Esophagus muscularis mucosa (tissue), 4 donors: ENCODE data around the gene USP13. TPM values are rescaled to one million over a fixed set of nuclear protein-coding genes. Genes with fewer than 3 reads are reported as not detected.
"Not testable (repeated sequence)": the region's sequence is repeated elsewhere in the genome, so short reads cannot be mapped to it uniquely, and the experiment has no call there.

Source experiments
- DNase-seq: peaks from one replicate; pipeline ENCODE4 v3.0.0-alpha.2; 2017; ENCODE audit errors: extremely low spot score
- H3K27ac ChIP-seq, 4 donors: fragments of 200-600 bp; sonication (generic); replicated peaks in 1 of 4; 1 replicate in 3 of 4; 2 replicates in 1 of 4; pipeline ENCODE4 v1.5.1; 2016 to 2019; ENCODE audit warnings: mild to moderate bottlenecking in 1 of 4
- H3K27me3 ChIP-seq, 4 donors: fragments of 200-600 bp; sonication (generic); one replicate each; pipeline versions ENCODE4 v1.5.1 to v1.6.0; 2016 to 2019
- H3K36me3 ChIP-seq, 4 donors: fragments of 200-600 bp; sonication (generic); one replicate each; pipeline ENCODE4 v1.5.1; 2016 to 2019
- H3K4me1 ChIP-seq, 4 donors: fragments of 200-600 bp; sonication (generic); one replicate each; pipeline ENCODE4 v1.5.1; 2016 to 2019
- H3K4me3 ChIP-seq, 4 donors: fragments of 200-600 bp; sonication (generic); 1 replicate in 2 of 4; 2 replicates in 2 of 4; pipeline ENCODE4 v1.5.1; 2016 to 2019; ENCODE audit warnings: mild to moderate bottlenecking in 4 of 4, moderate library complexity in 1 of 4
- H3K9me3 ChIP-seq, 4 donors: fragments of 200-600 bp; sonication (generic); 1 replicate in 3 of 4; 2 replicates in 1 of 4; pipeline ENCODE4 v1.5.1; 2016 to 2019
- EP300 ChIP-seq: sonication (generic); formaldehyde crosslinking; IDR thresholded peaks from one replicate; pipeline ENCODE4 v1.6.1; 2017; ENCODE audit warnings: antibody characterized with exemption
- POLR2A ChIP-seq: fragments of 450-650 bp; IDR thresholded peaks from one replicate; pipeline ENCODE4 v1.6.1; 2017; ENCODE audit warnings: antibody characterized with exemption, moderate library complexity, mild to moderate bottlenecking, low read depth
- POLR2AphosphoS5 ChIP-seq, 2 donors: sonication (generic); formaldehyde crosslinking; IDR thresholded peaks; one replicate each; pipeline ENCODE4 v1.6.1; 2017; ENCODE audit warnings: antibody characterized with exemption in 2 of 2
- WGBS: methylation state at CpG from one replicate; pipeline ENCODE4 v1.1.5; 2018; 5-methylcytosine and 5-hydroxymethylcytosine counted together
- intact Hi-C: fragments of 100-400 bp; cut with DNase I; formaldehyde crosslinking; loops from one replicate; pipeline ENCODE4 v1.15.1; 2023
- total RNA-seq, 4 donors: library from RNA; depleted of rRNA; stranded (reverse); fragments of >200 nt; gene quantifications; one replicate each; pipeline versions ENCODE4 v1.1.0 to v1.2.1, GENCODE V29; 2016
- TF ChIP-seq, protein P1 (sequence below), 3 experiments: fragments of 200-600 bp in 2 of 3; fragments of 450-650 bp in 1 of 3; sonication (generic) in 2 of 3; IDR thresholded peaks; one replicate each; pipeline ENCODE4 v1.5.1; 2017 to 2019; ENCODE audit warnings: antibody characterized with exemption in 3 of 3, mild to moderate bottlenecking in 2 of 3, moderate library complexity in 1 of 3

Gene USP13
- total RNA-seq, 4 donors from 2014 or later: 8.7 to 15.1 (median 11.9) TPM

DNA sequence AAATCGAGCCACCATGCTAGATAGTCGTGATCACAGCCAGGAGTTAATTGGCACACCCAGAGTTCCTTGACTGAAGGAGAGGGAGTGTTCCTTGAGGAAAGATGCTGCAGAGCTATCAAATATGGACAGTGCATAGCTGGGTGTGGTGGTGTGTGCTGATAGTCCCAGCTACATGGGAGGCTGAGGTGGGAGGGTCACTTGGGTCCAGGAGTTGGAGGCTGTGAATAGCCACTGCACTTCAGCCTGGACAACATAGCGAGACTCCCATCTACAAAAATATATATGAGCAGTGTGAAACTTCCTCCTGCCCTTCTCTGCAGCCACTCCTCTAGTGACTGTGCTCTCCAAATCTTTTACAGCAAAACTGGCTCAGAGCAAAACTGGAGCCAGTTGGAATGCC, 10.0 kb upstream of the USP13 start:
- TF ChIP-seq POLR2A (no peak), EP300 (no peak), POLR2AphosphoS5 (IDR thresholded peaks at IDR 0.05) (no peak)
- H3K4me1 ChIP-seq: no peaks in the 10 kb centered on the region
- intact Hi-C loops: no loop called here
- no peaks in the 10 kb centered on the region for H3K27me3 ChIP-seq
- no peaks in the 10 kb centered on the region for H3K9me3 ChIP-seq
- no peaks in the 10 kb centered on the region for H3K36me3 ChIP-seq
- 96% methylated on average over 3 of the region's 3 CpGs for WGBS
- no peak overlapping the region for H3K27ac ChIP-seq
- no peak for DNase-seq
- H3K4me3 ChIP-seq: no peak overlapping the region

DNA sequence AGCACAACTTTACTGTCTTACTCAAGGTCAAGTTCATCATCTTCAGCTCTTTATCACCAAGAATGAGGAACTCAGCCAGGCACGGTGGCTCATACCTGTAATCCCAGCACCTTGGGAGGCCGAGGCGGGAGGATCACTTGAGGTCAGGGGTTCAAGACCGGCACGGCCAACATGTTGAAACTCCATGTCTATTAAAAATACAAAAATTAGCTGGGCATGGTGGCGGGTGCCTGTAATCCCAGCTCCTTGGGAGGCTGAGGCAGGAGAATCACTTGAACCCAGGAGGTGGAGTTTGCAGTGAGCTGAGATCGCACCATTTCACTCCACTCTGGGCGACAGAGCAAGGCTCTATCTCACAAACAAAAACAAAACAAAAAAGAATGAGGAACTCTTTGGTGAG, 9.0 kb upstream of the USP13 start:
- H3K4me1 ChIP-seq, intact Hi-C loops, DNase-seq, H3K4me3 ChIP-seq, H3K27ac ChIP-seq, H3K9me3 ChIP-seq, H3K36me3 ChIP-seq, H3K27me3 ChIP-seq: not testable (repeated sequence)
- WGBS: 91% methylated on average over 8 of the region's 8 CpGs

DNA sequence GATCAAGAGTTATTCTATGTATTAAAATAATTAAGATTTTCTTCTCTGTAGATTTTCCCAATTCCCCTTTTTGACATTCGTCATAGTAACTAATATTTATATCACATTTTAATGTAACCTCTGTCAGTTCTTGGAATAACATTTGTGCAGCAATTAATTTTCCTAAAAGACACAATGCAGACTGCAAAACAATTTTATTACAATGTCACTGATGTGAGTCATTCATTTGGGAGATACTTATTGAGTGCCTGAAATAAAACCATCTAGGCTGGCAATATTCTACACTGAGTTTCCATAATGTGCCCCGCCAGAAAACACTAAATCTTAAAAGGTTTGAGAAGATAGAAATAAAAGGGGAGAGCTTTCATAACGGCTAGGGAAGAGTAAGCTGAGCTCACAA, 6.7 kb upstream of the USP13 start:
- H3K4me3 ChIP-seq: no peak overlapping the region
- no peak for TF ChIP-seq POLR2AphosphoS5 (IDR thresholded peaks at IDR 0.05)
- TF ChIP-seq EP300: no peak
- TF ChIP-seq, protein P1, sequence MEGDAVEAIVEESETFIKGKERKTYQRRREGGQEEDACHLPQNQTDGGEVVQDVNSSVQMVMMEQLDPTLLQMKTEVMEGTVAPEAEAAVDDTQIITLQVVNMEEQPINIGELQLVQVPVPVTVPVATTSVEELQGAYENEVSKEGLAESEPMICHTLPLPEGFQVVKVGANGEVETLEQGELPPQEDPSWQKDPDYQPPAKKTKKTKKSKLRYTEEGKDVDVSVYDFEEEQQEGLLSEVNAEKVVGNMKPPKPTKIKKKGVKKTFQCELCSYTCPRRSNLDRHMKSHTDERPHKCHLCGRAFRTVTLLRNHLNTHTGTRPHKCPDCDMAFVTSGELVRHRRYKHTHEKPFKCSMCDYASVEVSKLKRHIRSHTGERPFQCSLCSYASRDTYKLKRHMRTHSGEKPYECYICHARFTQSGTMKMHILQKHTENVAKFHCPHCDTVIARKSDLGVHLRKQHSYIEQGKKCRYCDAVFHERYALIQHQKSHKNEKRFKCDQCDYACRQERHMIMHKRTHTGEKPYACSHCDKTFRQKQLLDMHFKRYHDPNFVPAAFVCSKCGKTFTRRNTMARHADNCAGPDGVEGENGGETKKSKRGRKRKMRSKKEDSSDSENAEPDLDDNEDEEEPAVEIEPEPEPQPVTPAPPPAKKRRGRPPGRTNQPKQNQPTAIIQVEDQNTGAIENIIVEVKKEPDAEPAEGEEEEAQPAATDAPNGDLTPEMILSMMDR (IDR thresholded peaks at IDR 0.05): no peak
- TF ChIP-seq POLR2A: no peak
- no peaks in the 10 kb centered on the region for H3K27me3 ChIP-seq
- no peaks in the 10 kb centered on the region for H3K36me3 ChIP-seq
- H3K9me3 ChIP-seq: no peaks in the 10 kb centered on the region
- intact Hi-C loops: no loop called here
- 80% methylated on average over 3 of the region's 3 CpGs for WGBS
- no peak for DNase-seq
- no peak overlapping the region for H3K27ac ChIP-seq
- H3K4me1 ChIP-seq: no peaks in the 10 kb centered on the region

DNA sequence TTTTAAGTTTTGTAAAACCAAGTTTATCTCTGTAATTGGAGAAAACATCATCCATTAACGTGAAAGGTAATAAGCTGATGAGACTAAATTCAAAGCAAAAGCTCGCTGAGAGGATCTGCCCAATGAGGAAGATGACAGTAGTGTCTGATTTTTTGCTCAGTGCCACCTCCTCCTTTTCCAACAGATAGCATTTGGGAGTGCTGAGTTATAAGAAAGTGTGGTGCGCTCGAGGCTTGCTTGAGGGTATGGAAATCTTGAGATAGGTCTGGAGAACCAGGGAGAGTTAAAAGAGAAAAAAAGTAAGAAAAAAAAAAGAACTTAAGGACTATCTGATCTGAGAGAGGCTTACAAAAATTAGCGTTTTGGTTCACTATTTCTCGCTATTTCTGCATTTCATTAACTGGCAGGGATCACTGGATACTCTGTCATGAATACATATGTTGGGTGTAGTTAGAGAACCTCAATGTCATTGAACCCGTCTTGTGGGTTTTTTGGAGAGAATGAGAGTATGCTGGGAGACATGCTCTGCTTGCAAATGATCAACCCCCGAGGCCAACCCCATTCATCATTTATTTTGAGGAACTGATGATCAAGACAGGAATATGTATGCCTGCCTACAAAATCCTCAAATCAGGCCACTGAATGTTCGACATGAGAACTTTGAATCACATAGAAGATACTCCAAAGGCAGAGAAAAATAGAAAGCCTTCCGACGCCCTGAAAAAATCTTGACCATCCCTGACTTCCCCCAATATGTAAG, 973 bp upstream of the USP13 start:
- Histone ChIP-seq H3K27ac (peak overlapping the region; percentile 95 to 97 (median 96)), H3K4me3 (peak overlapping the region; percentile 86 to 94 (median 89)), H3K36me3 (no peaks in the 10 kb centered on the region), H3K9me3 (no peaks in the 10 kb centered on the region), H3K4me1 (peaks cover 0 to 27% (median 17%) of the 10 kb centered on the region in 4 donors), H3K27me3 (no peaks in the 10 kb centered on the region)
- 55% methylated on average over 11 of the region's 11 CpGs for WGBS
- intact Hi-C loops: loop anchor here (5.0 kb wide), 1 partner anchor 45 kb away; no protein-coding TSS in a partner anchor
- DNase-seq: no peak
- TF ChIP-seq EP300: no peak
- no peak for TF ChIP-seq POLR2A
- TF ChIP-seq, protein P1 (IDR thresholded peaks at IDR 0.05): no peak
- no peak for TF ChIP-seq POLR2AphosphoS5 (IDR thresholded peaks at IDR 0.05)

DNA sequence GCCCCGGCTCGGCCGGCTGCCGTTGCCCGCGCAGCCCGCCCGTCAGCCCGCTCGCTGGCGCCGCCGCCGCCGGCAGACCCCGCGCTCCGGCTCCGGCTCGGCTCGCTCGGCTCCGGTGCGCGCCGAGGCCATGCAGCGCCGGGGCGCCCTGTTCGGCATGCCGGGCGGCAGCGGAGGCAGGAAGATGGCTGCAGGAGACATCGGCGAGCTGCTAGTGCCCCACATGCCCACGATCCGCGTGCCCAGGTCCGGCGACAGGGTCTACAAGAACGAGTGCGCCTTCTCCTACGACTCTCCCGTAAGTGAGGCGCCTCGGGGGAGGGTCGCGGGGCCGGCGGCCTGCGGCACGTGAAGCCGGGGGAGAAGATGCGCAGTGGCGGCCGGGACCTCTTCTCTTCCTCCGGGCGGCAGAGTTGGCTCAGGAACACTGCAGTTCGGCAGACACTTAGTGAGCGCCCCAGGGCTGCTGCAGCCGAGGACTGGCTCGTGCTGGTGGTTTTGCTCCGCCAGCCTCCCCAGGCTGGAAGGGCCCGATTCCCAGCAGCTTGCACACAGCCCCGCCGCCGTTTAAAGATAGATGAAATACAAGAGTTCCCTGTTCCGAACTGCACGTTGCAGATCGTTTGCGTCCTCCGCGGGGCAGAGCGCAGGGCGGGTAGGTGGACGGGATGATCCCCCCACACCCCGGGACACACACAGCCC, 407 bp downstream of the USP13 start:
- peak overlapping the region; percentile 95 to 97 (median 96) for H3K27ac ChIP-seq
- no peaks in the 10 kb centered on the region for H3K36me3 ChIP-seq
- intact Hi-C loops: loop anchor here (5.0 kb wide), 1 partner anchor 46 kb away; no protein-coding TSS in a partner anchor
- peaks cover 4 to 27% (median 17%) of the 10 kb centered on the region in 4 donors for H3K4me1 ChIP-seq
- no peak for DNase-seq
- peak overlapping the region; percentile 86 to 94 (median 89) for H3K4me3 ChIP-seq
- no peaks in the 10 kb centered on the region for H3K9me3 ChIP-seq
- 1% methylated on average over 19 of the region's 77 CpGs for WGBS
- TF ChIP-seq, protein P1 (IDR thresholded peaks at IDR 0.05): peak in 1 of 3 experiments; percentile 12
- peak; percentile 37 to 51 for TF ChIP-seq POLR2AphosphoS5 (IDR thresholded peaks at IDR 0.05)
- TF ChIP-seq POLR2A: no peak
- no peaks in the 10 kb centered on the region for H3K27me3 ChIP-seq
